GM19324 (cell line): ENCODE results near the gene RNF148.

Experiments
- ATAC-seq: cut with Tn5 transposase; IDR thresholded peaks from one replicate; pipeline ENCODE4 v1.9.1; 2021; ENCODE audit warnings: mild to moderate bottlenecking, moderate library complexity; ENCODE audit not compliant: unreplicated experiment, low FRiP score

The RNF148 gene

DNA sequence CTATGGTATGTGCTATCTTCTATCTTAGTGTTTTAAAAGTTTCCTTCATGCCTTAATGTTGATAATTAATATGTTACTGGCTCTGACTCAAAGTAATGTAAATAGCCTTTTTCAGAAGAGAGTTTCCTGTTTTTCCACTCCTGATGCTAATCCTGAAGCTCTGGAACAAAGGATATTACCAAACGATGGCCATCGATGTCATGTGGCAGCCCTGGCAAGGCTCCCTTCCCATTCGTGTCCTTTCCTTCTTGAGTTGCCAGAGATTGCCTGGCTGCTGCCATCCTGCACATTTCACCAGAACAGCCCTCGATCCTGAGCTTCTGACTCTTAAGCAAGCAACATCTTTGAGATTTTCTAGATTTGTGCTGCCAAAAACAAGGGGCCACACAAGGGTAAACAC, 49.8 kb downstream of the RNF148 start:
- ATAC-seq = no peak
